IMR-90 (cell line): ENCODE measurements around the gene HOXC5. TPM values are rescaled to one million over a fixed set of nuclear protein-coding genes. Genes with fewer than 3 reads are reported as not detected.

Experiments used
- ATAC-seq: fragments of 200-7000 bp; cut with Tn5 transposase; 2 replicates; pipeline ENCODE4 v1.9.1; 2020; ENCODE audit warnings: low read depth, mild to moderate bottlenecking, moderate library complexity
- BruUV-seq: library from RNA; stranded (reverse); fragments of 400-500 nt; replicated peaks from 2 replicates; lab custom pipeline; 2021; lab: Mats Ljungman, UMichigan
- CTCF ChIA-PET: fragments of 300-600 bp; formaldehyde crosslinking; extraction: SDS; loops from one replicate; lab custom pipeline; 2021; ENCODE audit warnings: antibody characterized with exemption; lab: Yijun Ruan, JAX
- POLR2A ChIA-PET: fragments of 300-600 bp; sonication (Branson Sonifier 250); formaldehyde crosslinking; loops from one replicate; lab custom pipeline; 2022; ENCODE audit warnings: antibody characterized with exemption; ENCODE audit not compliant: unreplicated experiment; lab: Charles Lee
- DNase-seq: peaks from one replicate; pipeline ENCODE4 v3.0.0; 2013
- H2AFZ ChIP-seq: replicated peaks from 2 replicates; pipeline ENCODE3; 2013; ENCODE audit warnings: low read length, mild to moderate bottlenecking; ENCODE audit not compliant: poor library complexity
- H2AK5ac ChIP-seq: 2 replicates; pipeline ENCODE4 v1.6.1; 2013; ENCODE audit warnings: low read depth, low read length, inconsistent platforms
- H2AK9ac ChIP-seq: replicated peaks from 2 replicates; pipeline ENCODE3; 2013; ENCODE audit warnings: mild to moderate bottlenecking, low read depth, low read length, moderate library complexity; ENCODE audit not compliant: poor library complexity
- H2BK120ac ChIP-seq: 2 replicates; pipeline ENCODE4 v1.6.1; 2013; ENCODE audit warnings: low read depth, low read length, inconsistent platforms
- H2BK15ac ChIP-seq: 3 replicates; pipeline ENCODE4 v1.6.1; 2013; ENCODE audit warnings: low read depth, low read length, inconsistent platforms
- H2BK20ac ChIP-seq: 2 replicates; pipeline ENCODE4 v1.6.1; 2013; ENCODE audit warnings: low read depth, mild to moderate bottlenecking, inconsistent platforms, low read length, moderate library complexity
- H2BK5ac ChIP-seq: 2 replicates; pipeline ENCODE4 v1.6.1; 2013; ENCODE audit warnings: mild to moderate bottlenecking, low read depth, low read length, inconsistent platforms; ENCODE audit not compliant: poor library complexity, severe bottlenecking
- H3K14ac ChIP-seq: replicated peaks from 2 replicates; pipeline ENCODE4 v1.6.1; 2013; ENCODE audit warnings: low read depth, low read length, inconsistent platforms
- H3K18ac ChIP-seq: 2 replicates; pipeline ENCODE4 v1.6.1; 2013; ENCODE audit warnings: low read depth, low read length, control low read depth
- H3K23ac ChIP-seq: 2 replicates; pipeline ENCODE4 v1.6.1; 2013; ENCODE audit warnings: low read depth, low read length, inconsistent platforms
- H3K27ac ChIP-seq: 2 replicates; pipeline ENCODE4 v1.5.1; 2013; ENCODE audit warnings: mild to moderate bottlenecking, control low read depth, low read length; ENCODE audit not compliant: insufficient read depth
- H3K27me3 ChIP-seq: 2 replicates; pipeline ENCODE4 v1.6.1; 2013; ENCODE audit warnings: low read length; ENCODE audit not compliant: control insufficient read depth, insufficient read depth
- H3K36me3 ChIP-seq: 2 replicates; pipeline ENCODE4 v1.6.1; 2013; ENCODE audit warnings: low read length, mixed read lengths; ENCODE audit not compliant: control insufficient read depth, insufficient read depth
- H3K4ac ChIP-seq: 2 replicates; pipeline ENCODE4 v1.6.1; 2013; ENCODE audit warnings: low read depth, low read length, inconsistent platforms
- H3K4me1 ChIP-seq: 2 replicates; pipeline ENCODE4 v1.6.1; 2013; ENCODE audit warnings: low read length, mixed read lengths; ENCODE audit not compliant: control insufficient read depth, insufficient read depth
- H3K4me2 ChIP-seq: 2 replicates; pipeline ENCODE4 v1.6.1; 2013; ENCODE audit warnings: low read depth, mild to moderate bottlenecking, control low read depth, low read length, moderate library complexity
- H3K4me3 ChIP-seq: 2 replicates; pipeline ENCODE4 v1.5.1; 2013; ENCODE audit warnings: low read depth, mild to moderate bottlenecking, control low read depth, low read length, moderate library complexity; ENCODE audit not compliant: insufficient read depth
- H3K56ac ChIP-seq: 2 replicates; pipeline ENCODE4 v1.6.1; 2013; ENCODE audit warnings: low read length, inconsistent platforms; ENCODE audit not compliant: insufficient read depth; ENCODE audit errors: extremely low read depth
- H3K79me1 ChIP-seq, 2 experiments: 2 replicates each; pipeline ENCODE4 v1.6.1; 2013; ENCODE audit warnings: low read length in 2 of 2, inconsistent platforms in 1 of 2, low read depth in 1 of 2
- H3K9ac ChIP-seq: 2 replicates; pipeline ENCODE4 v1.6.1; 2013; ENCODE audit warnings: low read depth, low read length, control low read depth
- H3K9me1 ChIP-seq: 2 replicates; pipeline ENCODE4 v1.6.1; 2013; ENCODE audit warnings: low read length, inconsistent platforms; ENCODE audit not compliant: insufficient read depth
- H3K9me3 ChIP-seq: 2 replicates; pipeline ENCODE4 v1.6.1; 2013; ENCODE audit warnings: low read length; ENCODE audit not compliant: control insufficient read depth, insufficient read depth
- H4K20me1 ChIP-seq: 2 replicates; pipeline ENCODE4 v1.6.1; 2013; ENCODE audit warnings: low read length, inconsistent platforms; ENCODE audit not compliant: insufficient read depth
- H4K5ac ChIP-seq: 2 replicates; pipeline ENCODE4 v1.6.1; 2013; ENCODE audit warnings: mild to moderate bottlenecking, low read depth, low read length, control low read depth
- H4K8ac ChIP-seq, 2 experiments: 2 replicates each; pipeline ENCODE4 v1.6.1; 2013; ENCODE audit warnings: low read depth in 2 of 2, low read length in 2 of 2, control low read depth in 1 of 2, inconsistent platforms in 1 of 2
- H4K91ac ChIP-seq: 2 replicates; pipeline ENCODE4 v1.6.1; 2013; ENCODE audit warnings: low read depth, low read length, inconsistent platforms; ENCODE audit not compliant: insufficient read depth
- CEBPB ChIP-seq: IDR thresholded peaks from 2 replicates; pipeline ENCODE4 v1.6.1; 2012; ENCODE audit warnings: low read depth, low read length, improper control_type of control experiment
- FOS ChIP-seq: fragments of 150-350 bp; IDR thresholded peaks from 2 replicates; pipeline ENCODE4 v1.6.1; 2016; ENCODE audit warnings: low read depth, low read length
- MAFK ChIP-seq: IDR thresholded peaks from 2 replicates; pipeline ENCODE4 v1.6.1; 2012; ENCODE audit warnings: low read depth, low read length, improper control_type of control experiment
- NFE2L2 ChIP-seq: fragments of 150-350 bp; IDR thresholded peaks from 2 replicates; pipeline ENCODE4 v1.6.1; 2016; ENCODE audit warnings: low read depth, mild to moderate bottlenecking, low read length
- RCOR1 ChIP-seq: IDR thresholded peaks from 2 replicates; pipeline ENCODE4 v1.6.1; 2012; ENCODE audit warnings: mild to moderate bottlenecking, low read length, improper control_type of control experiment; ENCODE audit not compliant: insufficient replicate concordance
- RFX5 ChIP-seq: IDR thresholded peaks from 2 replicates; pipeline ENCODE4 v1.8.0; 2012; ENCODE audit warnings: low read depth, mild to moderate bottlenecking, low read length, moderate library complexity
- WGBS, 2 experiments: methylation state at CpG; one replicate each; pipeline versions ENCODE4 v1.1.5 to v1.1.7; 2013; ENCODE audit warnings: missing lambda C conversion rate in 2 of 2; ENCODE audit not compliant: insufficient read length in 1 of 2; ENCODE audit errors: extremely low coverage in 2 of 2; 5-methylcytosine and 5-hydroxymethylcytosine counted together
- dilution Hi-C: fragments of 300-500 bp; cut with HindIII; formaldehyde crosslinking; loops from one replicate; pipeline ENCODE4 v1.14.3; 2018; ENCODE audit warnings: low sequenced_read_pairs; ENCODE audit not compliant: unreplicated experiment
- in situ Hi-C: fragments of 300-500 bp; cut with MboI; formaldehyde crosslinking; loops from 3 replicates; pipeline ENCODE4 v1.14.3; 2019; ENCODE audit warnings: low sequenced_read_pairs, inconsistent platforms, mixed read lengths
- intact Hi-C: fragments of 100-400 bp; cut with micrococcal nuclease; formaldehyde crosslinking; loops from 2 replicates; pipeline ENCODE4 v1.10.0; 2022
- polyA plus RNA-seq, 3 experiments: library from polyadenylated mRNA; depleted of rRNA; stranded (reverse); fragments of >200 nt; gene quantifications; 2 replicates each; pipeline ENCODE4 v1.2.3, GENCODE V29; 2012; ENCODE audit warnings: low replicate concordance in 1 of 3
- total RNA-seq: library from RNA; depleted of rRNA; stranded (reverse); fragments of >200 nt; gene quantifications from 2 replicates; pipeline ENCODE4 v1.2.3, GENCODE V29; 2012
- TF ChIP-seq, protein P1 (sequence below): conservative IDR thresholded peaks from 2 replicates; pipeline ENCODE4 v1.5.1; 2012; ENCODE audit warnings: mild to moderate bottlenecking, low read depth, low read length, improper control_type of control experiment

The HOXC5 gene
- total and polyA plus RNA-seq, 2 of the 4 experiments (the other 2 are of a cell fraction), result not detected

DNA sequence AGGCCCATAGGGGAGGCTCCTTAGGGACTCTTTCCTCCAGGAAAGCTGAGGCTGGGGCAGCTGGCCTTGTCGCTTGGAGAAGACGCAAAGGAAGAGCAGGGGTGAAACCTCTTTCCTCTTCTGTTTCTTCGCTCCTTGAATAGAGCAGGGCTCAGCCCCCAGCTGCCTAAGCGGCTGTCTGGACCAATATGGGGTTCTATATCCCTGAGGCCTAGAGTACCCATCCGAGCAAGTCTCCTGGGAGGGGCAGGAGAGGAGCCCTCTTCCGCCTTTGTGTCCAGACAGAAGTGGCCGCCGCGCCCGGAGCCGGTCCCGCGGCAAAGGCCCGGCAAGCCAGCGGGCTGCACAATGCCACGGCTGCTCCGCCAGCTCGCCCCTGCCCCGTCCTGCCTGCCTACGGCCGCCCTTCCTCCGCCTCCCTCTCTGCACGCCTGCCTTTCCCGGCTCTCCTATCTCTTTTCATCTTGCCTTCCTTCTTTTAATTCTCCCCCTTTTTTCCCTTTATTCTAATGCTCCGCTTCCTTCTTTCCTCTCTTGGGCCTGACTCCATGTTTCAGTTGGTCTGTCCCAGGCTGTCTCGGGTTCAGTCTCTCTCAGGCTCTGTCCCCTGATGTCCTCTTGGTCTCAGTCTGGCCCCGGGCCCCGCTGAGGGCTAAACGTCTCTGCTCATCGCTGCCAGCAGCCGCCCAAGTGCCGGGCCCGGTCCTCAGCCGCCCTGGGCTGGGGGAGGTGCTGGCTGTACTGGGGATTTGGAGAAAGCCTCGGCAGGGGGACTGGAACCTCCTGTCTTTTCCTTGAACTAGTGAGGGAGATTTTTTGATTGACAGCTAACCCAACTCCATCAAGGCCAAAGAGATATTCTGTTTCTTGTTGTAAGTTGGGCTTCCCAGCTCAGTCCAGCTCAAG lies 35.4 kb upstream of the HOXC5 start:
- no peaks in the 10 kb centered on the region for H3K79me1 ChIP-seq
- no peak for DNase-seq
- intact Hi-C loops, result no loop called here
- H3K4me1 ChIP-seq, result peaks cover 2% of the 10 kb centered on the region; the same call in 1 of the 2 replicates
- H4K8ac ChIP-seq, result no peak overlapping the region
- H2AFZ ChIP-seq, result no peak overlapping the region
- no peak overlapping the region for H3K9ac ChIP-seq
- TF ChIP-seq RFX5 (no peak), CEBPB (no peak), NFE2L2 (no peak), FOS (no peak), RCOR1 (no peak), MAFK (no peak)
- TF ChIP-seq, protein P1, sequence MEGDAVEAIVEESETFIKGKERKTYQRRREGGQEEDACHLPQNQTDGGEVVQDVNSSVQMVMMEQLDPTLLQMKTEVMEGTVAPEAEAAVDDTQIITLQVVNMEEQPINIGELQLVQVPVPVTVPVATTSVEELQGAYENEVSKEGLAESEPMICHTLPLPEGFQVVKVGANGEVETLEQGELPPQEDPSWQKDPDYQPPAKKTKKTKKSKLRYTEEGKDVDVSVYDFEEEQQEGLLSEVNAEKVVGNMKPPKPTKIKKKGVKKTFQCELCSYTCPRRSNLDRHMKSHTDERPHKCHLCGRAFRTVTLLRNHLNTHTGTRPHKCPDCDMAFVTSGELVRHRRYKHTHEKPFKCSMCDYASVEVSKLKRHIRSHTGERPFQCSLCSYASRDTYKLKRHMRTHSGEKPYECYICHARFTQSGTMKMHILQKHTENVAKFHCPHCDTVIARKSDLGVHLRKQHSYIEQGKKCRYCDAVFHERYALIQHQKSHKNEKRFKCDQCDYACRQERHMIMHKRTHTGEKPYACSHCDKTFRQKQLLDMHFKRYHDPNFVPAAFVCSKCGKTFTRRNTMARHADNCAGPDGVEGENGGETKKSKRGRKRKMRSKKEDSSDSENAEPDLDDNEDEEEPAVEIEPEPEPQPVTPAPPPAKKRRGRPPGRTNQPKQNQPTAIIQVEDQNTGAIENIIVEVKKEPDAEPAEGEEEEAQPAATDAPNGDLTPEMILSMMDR, result no peak
- no peaks in the 10 kb centered on the region for H3K36me3 ChIP-seq
- H3K9me3 ChIP-seq, result peaks cover 17% of the 10 kb centered on the region
- H3K4ac ChIP-seq, result no peak overlapping the region
- H4K20me1 ChIP-seq, result no peaks in the 10 kb centered on the region
- no peak overlapping the region for H3K23ac ChIP-seq
- dilution Hi-C loops, result no loop called here
- H2BK15ac ChIP-seq, result no peak overlapping the region
- H2BK5ac ChIP-seq, result no peak overlapping the region
- no peak overlapping the region for H2BK120ac ChIP-seq
- ATAC-seq, result no peak
- H3K27me3 ChIP-seq, result peaks cover 97% of the 10 kb centered on the region
- no peak overlapping the region for H2BK20ac ChIP-seq
- H4K5ac ChIP-seq, result no peak overlapping the region
- ChIA-PET POLR2A (no interaction called here), CTCF (no interaction called here)
- no peak overlapping the region for H3K18ac ChIP-seq
- no peak overlapping the region for H2AK9ac ChIP-seq
- H3K14ac ChIP-seq, result no peak overlapping the region
- in situ Hi-C loops, result loop anchor here (10.0 kb wide), 2 partner anchors 233 to 377 kb away; no protein-coding TSS in a partner anchor
- BruUV-seq, result no TSS peak
- H3K4me3 ChIP-seq, result no peak overlapping the region
- H3K4me2 ChIP-seq, result no peak overlapping the region
- H3K27ac ChIP-seq, result no peak overlapping the region
- H3K9me1 ChIP-seq, result no peaks in the 10 kb centered on the region
- no peak overlapping the region for H4K91ac ChIP-seq
- H2AK5ac ChIP-seq, result no peak overlapping the region
- no peak overlapping the region for H3K56ac ChIP-seq
- WGBS, 2 experiments, result 17% methylated on average over 1 of the region's 35 CpGs; no CpG with 5 or more reads in 1 of the 2 experiments
